LNCaP clone FGC (cell line): ENCODE results near the gene IL9.

Source experiments
- DNase-seq: peaks from one replicate; pipeline ENCODE4 v3.0.0-alpha.2; 2011; ENCODE audit warnings: low read depth
- H3K4me3 ChIP-seq: 2 replicates; pipeline ENCODE4 v1.5.1; 2011; ENCODE audit warnings: mild to moderate bottlenecking, low read depth, low read length, control low read depth
- TF ChIP-seq, protein P1 (sequence below): IDR thresholded peaks from 2 replicates; pipeline ENCODE4 v1.5.1; 2012; ENCODE audit warnings: mild to moderate bottlenecking; ENCODE audit not compliant: control insufficient read depth, insufficient read depth; ENCODE audit errors: extremely low read depth

Gene IL9

DNA sequence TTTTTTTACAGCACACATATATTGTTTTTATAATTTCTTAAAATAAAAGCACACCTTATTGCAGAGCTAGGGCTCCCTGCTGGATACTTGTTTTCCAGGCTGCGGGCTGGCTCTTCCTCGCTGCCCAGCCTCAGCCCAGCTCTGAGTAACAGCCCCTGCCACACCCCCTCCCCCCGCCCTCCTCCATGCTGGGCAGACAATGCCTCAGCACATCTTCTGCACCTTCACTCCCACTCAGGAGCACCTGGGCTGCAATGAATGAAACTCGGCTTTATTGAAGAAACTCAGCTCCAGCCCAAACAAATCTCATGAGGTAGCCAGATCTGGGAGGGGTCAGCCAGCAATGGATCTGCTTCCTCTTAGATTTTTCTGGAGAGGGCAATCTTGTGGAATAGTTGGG, 9.5 kb downstream of the IL9 start:
- TF ChIP-seq, protein P1, sequence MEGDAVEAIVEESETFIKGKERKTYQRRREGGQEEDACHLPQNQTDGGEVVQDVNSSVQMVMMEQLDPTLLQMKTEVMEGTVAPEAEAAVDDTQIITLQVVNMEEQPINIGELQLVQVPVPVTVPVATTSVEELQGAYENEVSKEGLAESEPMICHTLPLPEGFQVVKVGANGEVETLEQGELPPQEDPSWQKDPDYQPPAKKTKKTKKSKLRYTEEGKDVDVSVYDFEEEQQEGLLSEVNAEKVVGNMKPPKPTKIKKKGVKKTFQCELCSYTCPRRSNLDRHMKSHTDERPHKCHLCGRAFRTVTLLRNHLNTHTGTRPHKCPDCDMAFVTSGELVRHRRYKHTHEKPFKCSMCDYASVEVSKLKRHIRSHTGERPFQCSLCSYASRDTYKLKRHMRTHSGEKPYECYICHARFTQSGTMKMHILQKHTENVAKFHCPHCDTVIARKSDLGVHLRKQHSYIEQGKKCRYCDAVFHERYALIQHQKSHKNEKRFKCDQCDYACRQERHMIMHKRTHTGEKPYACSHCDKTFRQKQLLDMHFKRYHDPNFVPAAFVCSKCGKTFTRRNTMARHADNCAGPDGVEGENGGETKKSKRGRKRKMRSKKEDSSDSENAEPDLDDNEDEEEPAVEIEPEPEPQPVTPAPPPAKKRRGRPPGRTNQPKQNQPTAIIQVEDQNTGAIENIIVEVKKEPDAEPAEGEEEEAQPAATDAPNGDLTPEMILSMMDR = no peak

DNA sequence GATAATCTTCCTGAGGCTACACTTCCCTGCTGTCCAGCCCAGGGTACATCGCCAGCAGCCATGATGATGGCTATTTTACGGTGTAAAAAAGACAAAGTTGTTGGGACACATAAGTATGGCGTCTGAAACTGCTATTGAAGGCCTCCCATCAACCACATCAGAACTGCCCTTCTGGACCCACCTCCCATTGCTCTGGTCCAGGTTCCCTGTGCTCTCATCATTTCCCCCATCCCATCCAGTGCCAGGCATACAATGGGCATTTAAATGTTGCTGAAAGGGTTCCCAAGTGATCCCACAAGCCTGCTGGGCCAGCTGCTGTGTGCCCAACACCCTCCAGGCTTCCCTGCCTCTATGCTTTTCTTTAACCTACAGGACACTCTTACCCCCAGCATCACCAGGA, 10.6 kb downstream of the IL9 start:
- DNase-seq = no peak
- no peak overlapping the region for H3K4me3 ChIP-seq
- TF ChIP-seq, protein P1 = no peak

More for the DNA sequence above, 9.5 kb downstream of the IL9 start:
- no peak for DNase-seq
- no peak overlapping the region for H3K4me3 ChIP-seq

DNA sequence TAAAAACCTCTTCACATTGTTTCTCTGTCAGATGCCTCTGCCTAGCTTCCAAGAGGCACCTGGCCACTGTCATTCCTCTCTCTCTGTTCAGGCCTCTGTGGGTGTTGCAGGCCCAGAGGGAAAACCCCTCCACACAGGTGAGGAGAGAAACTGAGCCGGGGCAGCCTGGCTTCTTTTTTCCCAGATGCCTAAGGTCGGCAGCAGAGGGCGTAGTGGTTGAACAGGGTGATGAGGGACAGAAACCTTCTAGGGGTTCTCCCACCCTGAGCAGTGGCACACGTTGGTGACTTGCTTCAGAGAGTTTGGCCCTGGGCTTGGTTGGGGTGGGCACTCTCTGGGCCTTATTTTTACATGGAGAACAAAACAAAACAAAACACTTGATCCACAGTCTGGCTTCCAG, 12.2 kb downstream of the IL9 start:
- TF ChIP-seq, protein P1 = 0 out of 2 replicates have a peak, but pooled peaks have one; percentile 8
- no peak for DNase-seq
- H3K4me3 ChIP-seq = no peak overlapping the region

DNA sequence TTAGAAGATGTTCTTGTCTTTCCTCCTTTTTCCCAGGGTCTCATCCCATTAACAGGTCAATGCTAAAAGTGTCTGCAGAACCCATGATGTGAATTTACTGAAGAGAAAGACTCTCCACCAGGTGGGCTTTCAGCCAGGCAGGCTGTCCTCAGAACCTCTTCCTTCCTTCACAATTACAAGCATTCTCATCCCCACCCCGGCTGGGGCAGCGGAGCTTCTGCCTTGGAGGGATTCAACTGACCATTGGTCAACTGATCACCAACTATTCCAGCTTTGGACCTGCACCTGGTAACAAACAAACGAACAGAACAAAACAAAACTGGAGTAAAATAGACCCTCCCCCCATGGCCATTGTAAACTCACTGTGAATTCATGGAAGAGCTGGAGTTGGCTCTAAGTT, 12.6 kb downstream of the IL9 start:
- DNase-seq = no peak
- TF ChIP-seq, protein P1 = no peak
- no peak overlapping the region for H3K4me3 ChIP-seq

DNA sequence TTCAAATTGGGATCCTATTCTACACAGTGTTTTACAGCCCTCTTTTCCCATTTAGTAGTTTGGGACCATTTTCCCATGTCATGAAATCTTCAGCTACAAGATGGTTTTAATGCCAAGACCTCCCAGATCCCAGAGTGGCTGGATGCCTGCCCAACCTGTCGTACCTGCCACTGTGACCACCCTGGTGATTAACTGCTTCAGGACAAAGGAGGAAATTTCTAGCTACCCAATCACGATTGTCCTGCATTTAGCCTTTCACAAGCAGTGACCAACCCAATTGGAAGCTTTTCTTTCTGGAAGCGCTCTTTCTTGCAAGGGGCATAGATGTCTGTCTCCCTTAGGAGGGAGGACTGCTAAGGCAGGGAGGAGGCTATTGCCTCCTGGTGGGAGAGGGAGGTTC, 13.8 kb downstream of the IL9 start:
- TF ChIP-seq, protein P1 = no peak
- DNase-seq = no peak

DNA sequence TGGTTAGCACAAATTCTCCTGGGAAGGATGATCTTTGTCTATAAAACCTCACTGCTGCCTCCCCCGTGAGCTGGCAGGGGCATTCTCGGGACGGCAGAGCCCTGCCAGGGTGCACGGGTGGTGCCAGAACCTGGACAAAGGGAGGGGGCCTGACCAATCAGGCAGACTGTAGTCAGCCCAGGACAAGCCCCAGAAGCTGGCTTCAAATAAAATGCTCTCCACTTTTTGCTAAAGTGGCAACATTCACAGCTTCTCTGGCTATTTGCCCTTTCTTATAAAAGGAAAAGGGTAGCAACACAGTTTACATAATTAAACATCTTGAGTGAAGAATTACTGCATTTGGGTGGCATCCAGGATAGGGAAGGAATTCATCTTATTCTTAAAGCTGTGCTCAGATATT, 14.4 kb downstream of the IL9 start:
- no peak for DNase-seq
- no peak overlapping the region for H3K4me3 ChIP-seq
- TF ChIP-seq, protein P1 = no peak

More for the DNA sequence above, 13.8 kb downstream of the IL9 start:
- H3K4me3 ChIP-seq = no peak overlapping the region

DNA sequence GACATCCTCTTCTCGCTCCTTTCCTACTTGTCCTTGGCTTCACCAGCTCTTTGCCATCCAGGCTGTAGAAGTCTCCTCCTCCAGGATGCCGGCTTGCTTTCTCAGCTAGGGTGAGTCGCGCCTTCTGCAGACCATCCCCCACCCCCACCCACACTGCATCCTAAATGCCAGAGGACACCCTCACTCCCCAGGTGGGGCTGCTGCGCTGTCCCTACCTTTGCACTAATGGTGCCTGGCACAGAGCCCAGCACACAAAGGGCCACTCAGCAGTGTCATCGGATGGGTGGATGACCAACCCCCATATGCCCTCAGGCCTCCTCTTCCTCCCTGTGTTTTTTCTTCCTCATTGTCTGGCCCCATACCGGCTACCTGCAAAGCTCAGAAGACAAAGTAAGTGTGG, 14.8 kb downstream of the IL9 start:
- DNase-seq = no peak
- no peak overlapping the region for H3K4me3 ChIP-seq
- TF ChIP-seq, protein P1 = no peak
